ENCODE results near the gene VANGL2.
"Not testable (repeated sequence)": the region's sequence is repeated elsewhere in the genome, so short reads cannot be mapped to it uniquely, and the experiment has no call there.

The VANGL2 gene

DNA sequence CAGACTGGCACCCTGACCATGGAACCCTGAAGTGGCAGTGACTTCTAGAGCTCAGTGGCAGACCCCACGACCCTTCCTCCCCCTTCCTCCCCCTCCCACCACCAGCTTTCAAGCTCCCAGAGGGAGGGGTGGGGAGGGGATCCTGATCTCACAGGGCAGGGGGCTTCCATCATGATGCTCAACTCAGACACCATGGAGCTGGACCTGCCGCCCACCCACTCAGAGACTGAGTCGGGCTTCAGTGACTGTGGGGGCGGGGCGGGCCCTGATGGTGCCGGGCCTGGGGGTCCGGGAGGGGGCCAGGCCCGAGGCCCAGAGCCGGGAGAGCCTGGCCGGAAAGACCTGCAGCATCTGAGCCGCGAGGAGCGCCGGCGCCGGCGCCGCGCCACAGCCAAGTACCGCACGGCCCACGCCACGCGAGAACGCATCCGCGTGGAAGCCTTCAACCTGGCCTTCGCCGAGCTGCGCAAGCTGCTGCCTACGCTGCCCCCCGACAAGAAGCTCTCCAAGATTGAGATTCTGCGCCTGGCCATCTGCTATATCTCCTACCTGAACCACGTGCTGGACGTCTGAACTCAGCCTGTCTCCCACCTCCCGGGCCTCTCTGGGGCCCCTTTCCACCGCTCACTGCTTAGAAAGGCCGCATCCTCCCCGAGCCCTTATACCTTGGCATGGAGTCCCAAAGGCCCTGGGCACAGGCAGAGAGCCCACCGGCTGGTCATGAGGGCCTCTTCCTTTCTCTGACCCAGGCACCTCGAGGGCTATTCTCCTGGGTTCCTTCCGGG lies 29.6 kb upstream of the VANGL2 start:
- DNase-seq, result no peak

DNA sequence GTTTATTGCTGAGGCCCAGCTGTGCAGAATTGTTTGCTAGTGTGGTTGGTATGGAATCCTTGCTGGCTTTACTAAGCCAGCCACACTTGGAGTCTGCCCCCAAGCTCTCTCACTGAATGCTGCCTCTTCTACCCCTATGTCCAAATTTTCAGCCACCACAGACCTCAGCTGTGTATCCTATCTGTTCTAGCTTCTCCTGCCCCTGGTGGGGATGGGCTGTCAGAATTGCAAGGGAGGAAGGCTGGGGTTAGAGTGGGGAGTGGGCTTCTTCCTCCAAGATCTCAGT lies 29.1 kb upstream of the VANGL2 start:
- DNase-seq, result no peak

DNA sequence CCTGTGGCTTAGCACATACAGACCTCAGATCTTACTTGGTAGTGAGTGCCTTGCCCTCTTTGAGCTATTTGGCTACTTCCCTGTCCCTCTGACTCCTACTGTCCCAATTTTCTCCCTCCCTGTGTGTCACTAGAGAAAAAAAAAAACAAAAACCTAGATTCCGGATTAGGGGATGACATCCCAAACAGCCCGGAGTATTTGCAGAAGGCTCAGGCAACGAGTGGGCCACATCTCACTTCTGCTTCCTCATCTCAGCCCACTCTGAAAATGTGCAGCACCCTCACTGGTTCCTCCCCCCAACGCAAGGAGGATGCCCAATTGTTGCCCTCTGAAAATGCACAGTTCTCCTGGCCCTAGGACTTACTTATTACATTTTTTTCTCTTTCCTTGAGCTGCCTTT lies 28.6 kb upstream of the VANGL2 start:
- DNase-seq, result no peak

DNA sequence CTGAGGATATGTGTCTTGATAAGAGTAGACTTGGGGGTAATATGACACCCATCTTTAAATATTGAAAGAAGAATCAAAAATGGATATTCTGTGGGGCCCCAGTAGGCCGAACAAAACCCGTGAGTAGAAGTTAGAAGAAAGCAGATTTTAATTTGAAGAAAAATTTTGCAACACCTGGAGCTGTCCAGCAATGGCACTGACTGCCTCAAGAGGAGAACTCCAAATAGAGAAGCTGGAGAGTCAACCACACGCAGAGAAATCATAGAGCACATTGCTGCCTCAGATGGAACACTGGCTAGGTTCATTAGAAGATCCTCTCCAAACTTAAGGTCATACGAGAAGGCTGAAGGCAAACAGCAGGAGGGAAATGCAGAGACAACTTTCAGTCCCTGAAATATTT lies 26.7 kb upstream of the VANGL2 start:
- DNase-seq, result no peak

DNA sequence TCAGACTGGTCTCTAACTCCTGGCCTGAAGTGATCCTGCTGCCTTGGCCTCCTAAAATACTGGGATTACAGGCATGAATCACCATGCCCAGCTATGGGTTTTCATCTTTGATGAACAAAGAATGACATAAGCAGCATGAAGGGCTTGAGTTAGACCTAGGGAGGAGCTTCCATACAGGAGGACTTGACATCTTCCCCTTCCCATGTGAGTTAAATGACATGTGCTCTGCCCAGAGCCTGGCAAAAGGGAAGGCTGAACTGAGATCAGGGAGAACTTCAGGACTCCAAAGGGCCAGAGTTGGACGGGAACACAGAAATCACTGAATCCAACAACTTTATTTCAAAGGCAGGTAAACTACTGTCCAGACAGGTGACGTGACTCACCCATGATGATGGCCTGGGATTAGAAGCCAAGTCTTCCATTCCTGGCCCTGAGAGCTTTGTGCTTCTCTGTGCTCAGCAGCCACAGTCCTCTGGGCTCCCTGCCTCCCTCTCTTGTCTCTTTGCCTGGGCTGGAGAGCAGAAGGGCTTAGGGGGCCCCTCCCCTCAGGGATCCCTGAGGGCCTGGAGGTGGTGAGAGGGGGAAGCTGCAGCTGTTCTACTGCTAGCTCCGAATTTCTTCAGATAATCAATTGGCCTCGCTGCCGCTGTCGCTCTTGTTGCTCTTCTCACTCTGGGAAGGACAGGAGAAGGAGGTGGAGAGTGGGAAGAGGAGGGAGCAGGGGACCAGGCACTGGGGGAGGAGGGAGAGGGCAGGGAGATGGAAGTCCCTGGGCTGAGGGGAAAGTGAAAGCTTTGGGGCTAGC lies 25.9 kb upstream of the VANGL2 start:
- peak; percentile 9 for DNase-seq

DNA sequence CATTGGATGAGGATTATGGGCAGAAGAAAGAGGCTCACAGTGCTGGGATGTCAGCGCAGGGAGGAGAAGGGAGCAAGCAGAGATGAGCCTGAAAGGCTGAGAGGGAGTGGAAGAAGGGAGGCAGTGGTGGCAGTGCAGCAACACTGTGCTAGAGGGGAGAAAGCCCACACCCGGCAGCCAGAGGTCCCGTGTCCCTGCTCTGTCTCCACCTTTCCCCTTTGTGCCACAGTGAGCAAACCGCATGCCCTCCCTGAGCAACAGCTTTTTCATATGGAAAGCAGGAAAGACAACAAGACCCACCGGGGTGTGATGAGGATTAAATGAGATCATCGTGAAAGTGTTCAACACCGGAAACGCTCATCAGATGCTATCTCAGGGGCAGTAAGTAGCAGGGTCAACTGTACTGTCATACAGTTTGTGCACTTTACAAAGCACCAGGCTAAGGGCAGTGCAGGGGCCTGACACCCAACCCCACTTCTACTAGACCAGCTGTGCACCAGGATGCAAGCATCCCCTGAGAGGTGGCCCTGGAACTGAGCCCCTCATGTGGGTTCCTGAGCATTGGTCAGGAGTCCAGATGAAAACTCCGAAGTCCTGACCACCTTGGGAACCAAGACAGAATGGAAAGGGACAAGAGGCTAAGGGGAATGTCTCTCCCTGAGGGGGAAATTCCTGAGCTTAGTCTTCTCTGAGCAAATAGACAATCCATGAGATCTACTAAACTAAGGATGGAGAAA lies 24.4 kb upstream of the VANGL2 start:
- peak; percentile 84 for DNase-seq

DNA sequence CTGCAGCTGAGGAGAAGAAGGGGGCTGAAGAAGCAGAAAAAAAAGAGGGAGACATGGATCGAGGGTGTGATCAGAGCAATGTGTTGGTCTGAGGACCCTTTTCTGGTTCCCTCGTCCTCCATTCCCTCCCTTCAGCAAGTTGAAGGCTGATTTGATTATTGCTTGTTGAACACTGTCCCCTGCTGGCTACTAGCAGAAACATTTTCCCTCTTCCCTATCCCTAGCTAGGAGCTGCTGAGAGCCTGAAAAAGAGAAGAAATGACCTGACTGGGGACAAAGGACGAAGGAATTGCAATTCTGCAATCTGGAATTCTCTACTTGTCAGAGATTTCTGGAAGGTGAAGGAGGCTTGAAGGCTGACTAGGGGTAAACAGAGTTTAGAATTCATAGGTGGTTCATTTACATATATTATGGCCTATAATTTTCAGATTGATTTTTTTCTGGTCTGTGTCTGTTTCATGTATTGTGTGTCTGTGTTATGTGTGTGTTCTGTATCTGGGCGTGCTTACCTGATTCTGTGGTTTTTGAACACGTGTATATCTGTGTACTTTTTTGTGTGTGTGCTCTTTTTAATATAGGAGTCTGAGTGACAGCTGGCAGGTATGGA lies 23.7 kb upstream of the VANGL2 start:
- peak; percentile 73 for DNase-seq

DNA sequence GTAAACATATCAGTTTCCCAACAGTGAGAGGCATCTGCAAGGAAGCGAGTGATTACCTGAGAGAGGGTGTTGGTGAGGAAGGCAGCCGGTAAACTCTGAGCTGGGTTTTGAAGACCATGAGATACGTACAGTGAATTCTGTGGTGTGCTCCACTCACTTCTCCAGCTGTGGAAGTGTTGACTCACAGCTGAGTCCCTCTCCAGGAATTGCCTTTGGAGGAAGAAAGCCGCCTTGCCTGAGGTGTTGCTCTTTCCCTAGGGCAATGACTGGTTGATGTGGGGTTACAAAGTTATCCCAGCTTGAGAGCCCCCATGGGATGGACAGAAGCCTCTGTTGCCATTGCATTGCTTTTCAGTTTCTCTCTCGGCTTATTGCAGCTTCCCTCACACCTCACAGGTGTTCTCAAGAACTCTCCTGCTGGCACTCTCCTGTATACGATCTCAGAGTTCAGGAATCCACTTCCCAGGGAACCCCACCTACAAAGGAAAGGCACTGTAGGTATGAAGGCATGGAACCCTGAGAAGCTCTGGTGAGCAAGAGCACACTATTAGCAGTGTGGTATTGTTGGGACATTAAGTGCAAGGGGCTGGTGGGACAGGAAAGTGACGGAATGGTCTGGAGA lies 22.7 kb upstream of the VANGL2 start:
- DNase-seq, result peak; percentile 77

DNA sequence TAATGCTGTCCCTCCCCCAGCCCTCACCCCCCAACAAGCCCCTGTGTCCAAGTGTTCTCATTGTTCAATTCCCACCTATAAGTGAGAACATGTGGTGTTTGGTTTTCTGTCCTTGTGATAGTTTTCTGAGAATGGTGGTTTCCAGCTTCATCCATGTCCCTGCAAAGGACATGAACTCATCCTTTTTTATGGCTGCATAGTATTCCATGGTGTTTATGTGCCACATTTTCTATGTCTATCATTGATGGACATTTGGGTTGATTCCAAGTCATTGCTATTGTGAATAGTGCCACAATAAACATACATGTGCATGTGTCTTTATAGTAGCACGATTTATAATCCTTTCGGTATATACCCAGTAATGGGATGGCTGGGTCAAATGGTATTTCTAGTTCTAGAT lies 15.6 kb upstream of the VANGL2 start:
- DNase-seq, result not testable (repeated sequence)

DNA sequence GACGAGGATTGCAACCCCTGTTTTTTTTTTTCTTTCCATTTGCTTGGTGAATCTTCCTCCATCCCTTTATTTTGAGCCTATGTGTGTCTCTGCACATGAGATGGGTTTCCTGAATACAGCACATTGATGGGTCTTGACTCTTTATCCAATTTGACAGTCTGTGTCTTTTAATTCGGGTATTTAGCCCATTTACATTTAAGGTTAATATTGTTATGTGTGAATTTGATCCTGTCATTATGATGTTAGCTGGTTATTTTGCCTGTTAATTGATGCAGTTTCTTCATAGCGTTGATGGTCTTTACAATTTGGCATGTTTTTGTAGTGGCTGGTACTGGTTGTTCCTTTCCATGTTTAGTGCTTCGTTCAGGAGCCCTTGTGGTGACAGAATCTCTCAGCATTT lies 12.0 kb upstream of the VANGL2 start:
- DNase-seq, result not testable (repeated sequence)

DNA sequence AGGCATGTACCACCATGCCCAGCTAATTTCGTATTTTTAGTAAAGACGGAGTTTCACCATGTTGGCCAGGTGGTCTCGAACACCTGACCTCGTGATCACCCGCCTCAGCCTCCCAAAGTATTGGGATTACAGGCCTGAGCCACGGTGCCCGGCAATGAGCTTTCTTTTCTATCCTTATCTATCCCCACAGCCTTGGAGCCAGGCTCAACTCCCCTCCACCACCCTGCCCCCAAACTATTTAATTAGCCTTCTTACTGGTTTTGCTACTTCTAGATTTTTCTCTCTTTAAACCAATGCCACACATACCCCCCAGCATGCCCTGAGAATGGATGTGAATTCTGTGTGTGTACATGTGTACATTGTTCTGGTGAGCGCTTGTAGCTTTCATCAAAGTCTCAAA lies 5.7 kb upstream of the VANGL2 start:
- no peak for DNase-seq

DNA sequence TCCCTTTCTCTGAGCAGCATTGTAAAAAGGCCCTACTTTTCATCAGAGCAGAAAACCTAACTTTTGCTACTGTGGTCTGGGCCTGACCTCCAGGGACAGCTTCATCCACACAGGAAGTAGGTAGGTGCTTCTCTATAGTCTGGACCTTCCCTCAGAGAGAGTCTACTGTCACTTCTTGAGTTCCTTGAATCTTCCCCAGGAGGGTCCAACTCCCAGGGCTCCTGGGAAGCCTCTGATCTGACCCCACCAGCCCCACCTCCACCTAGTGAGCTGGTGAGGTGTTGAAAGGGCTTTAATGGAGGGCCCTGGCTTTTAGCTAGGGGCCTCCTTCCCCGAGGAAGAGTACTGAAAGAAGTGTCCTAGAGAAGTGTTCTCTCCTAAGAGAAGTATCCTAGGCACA lies 2.7 kb upstream of the VANGL2 start:
- no peak for DNase-seq

DNA sequence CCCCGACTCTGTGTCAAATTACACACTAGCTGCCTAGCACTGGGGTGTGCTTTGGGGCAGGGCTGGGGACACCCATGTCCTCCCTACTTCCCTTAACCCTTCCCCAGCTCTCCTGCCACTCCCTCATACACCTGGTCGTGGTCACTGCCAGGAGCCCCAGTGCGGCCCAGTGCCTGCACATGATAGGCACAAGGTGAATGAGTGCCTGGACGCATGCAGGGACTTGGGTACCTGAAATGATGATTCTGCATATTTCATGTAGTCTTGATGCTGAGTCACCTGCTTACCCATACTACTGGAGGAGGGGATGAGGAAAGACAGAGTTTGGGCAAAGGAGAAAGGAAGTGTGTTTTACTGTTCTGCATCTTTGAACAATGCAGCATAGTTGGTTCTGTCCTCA lies 1.5 kb upstream of the VANGL2 start:
- DNase-seq, result no peak

DNA sequence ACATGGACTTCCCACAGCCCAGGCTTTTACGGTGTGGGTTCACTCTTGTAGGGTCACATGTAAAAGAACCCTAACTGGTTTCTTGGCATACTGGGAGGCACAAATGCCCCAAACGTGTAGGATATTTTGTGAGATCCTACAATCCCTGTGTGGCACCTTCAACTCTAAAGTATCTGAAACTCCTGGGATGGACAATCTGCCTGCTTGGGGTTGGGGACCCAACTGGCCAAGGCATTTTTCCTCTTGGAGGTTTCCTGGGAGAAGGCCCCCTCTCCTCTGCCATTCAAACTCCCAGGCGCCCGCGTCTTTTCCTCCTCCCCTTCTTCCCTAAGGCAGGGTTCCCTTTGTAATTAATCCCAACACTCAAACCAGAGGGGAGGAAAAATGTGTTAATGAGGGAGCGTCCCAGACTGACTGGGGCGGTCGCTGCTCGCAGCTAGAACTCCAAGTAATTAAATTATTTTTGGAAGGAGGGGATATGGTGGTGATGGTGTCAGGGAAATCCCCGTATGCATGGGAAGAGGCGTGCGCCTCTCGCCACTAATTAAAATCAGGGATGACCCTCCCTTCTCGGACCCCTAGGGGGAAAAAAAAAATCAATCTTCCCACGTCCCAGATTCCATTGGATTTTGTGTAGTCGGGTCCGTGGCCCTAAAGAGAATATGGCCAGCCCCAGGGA lies 681 bp upstream of the VANGL2 start:
- no peak for DNase-seq

DNA sequence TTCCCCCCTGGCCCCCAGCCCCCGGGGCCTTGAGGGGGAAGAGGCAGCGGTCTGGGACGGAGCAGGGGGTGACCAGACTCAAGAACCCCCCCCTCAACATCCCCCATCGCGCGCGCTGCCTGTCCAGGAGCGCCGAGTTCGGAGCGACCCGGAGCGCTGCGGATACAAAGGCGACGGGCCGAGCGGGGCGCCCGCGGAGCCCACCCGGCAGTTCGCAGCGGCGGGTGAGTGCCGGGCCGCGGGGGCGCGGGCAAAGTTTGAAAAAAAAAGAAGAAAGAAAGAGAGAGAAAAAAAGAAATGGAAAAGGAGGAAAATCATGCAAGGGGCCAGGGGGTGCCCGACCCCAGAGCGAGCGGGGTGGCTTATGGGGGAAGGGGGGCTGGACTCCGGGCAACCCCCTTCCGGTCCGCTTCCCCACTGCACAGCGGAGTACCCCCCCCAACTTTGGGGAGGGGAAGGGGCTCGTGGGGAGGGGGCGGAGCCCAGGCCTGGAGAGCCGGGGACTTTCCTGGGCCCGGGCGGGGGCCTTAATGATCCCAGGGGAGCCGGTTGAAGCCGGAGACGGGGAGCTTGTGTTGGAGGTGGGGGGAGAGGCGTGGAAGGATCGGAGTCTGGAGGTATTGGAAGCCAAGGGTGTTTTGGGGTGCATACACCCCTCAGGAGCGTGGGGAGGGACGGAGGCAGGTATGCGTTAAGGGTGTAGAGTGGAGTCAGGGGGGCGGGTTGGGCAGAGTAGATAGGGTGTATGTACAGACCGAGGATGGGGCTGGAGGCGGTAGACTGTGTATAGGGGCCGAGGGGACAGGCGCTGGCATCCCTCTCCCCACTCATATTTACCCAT lies 502 bp downstream of the VANGL2 start:
- no peak for DNase-seq

DNA sequence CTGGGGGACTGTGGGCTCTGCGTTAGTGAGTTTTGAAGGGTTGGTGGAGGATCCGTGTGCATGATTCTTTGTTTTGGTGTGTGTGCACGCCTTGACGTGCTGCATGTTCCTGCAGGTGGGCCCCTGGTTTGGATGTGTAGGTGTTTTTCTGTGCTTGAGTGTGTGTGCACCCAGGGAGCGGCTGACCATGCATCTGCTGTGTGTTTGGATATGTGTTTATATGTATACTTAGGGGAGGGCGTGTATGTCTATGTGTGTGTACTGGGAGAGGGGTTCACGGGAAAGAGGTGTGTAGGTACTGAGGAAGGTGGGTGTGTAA lies 1.1 kb downstream of the VANGL2 start:
- no peak for DNase-seq

DNA sequence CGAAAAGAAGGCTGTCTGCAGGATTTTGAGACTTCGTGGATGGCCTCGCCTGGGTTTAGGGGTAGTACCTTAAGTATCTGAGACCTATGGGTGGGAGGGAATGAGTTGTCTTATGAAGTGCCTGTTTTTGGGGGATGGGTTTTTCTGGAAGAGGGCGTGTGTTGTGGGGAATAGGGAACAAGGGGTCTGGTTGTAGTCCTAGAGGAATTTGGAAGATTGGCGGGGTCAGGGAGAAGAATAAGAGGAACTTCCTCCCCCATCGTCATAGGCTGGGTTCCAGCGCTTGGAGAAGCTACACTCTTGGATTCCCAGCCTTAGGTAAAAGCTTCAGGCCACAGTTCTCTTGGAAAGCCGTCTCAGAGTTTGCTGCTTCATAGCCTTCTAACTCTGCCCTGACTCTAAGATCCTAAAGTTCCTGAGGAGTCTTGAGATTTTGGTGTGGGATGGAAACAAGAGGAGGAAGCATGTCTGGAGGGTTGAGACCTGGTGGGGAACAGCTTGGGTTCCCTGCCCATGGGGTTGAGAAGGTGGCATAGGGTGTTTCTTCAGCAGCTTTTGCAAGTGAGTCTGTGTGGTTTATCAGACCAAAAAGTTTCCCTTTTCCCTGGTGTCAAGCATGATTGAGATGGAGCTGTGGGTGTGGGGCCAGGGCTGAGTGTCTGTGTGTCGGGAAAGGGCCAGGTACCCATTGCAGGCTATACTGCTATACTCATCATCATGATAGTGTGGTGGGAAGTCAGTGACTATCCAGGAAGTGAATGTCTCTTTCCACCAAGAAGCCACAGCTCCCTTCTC lies 1.8 kb downstream of the VANGL2 start:
- DNase-seq, result no peak

DNA sequence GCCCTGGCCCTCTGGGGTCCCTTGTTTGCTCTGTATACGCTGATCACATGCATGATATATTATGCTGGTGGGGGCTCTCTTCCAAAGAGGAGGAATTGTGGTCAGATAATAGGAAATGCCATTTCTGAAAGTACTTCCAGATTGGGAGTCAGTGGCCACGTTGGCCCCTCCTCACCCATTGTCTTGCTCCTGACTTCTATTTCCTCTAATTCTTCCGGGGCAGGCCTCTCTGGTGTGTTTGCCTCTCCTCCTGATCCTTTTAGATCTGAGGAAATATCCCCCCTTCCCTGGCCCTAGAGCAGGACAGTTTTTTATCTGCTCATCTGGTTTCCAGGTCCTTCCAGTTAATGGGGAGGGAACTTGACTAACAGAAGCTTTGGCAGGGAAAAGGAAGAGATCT lies 2.9 kb downstream of the VANGL2 start:
- DNase-seq, result no peak

DNA sequence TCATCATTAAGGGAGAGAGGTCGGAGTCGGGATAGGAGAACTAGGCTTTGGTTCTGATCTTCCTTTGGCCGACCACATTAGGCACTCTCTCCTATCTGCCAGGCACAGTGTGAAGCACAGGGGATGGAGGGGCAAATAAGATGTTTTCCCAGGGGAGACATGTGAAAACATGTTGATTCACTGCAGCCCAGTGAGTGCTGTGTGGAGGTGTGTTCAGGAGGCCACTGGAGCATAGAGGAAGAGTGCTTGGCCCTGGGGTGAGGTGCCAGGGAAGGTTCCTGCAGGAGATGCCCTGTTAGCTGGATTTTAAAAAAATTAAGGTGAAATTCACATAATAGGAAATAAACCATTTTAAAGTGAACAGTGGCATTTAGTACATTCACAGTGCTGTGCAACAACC lies 3.7 kb downstream of the VANGL2 start:
- DNase-seq, result no peak

DNA sequence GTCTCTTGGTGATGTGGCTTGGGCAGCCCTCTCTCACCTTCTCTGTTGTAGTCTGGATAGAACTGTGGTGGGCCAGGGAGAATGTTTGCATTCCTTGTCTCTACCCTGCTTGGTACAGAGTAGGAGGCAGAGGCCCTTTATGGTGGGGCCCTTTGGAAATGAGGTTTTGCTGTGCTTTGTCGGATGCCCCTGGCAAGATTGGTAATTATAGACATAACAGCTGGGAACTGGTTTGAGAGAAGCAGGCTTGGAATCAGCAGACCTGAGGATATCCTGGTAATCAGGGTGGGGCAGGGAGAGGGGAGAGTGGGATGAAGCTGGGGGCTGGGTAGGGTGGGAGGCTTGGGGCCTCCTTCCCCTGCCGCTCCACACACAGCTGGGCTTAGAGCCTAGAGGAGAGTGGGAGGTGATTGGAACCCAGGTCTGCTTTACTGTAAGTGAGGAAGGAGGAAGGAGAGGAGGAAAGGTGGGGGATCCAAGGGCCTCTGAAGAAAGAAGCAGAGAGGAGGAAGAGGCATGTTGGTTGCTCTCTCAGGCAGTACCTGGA lies 5.0 kb downstream of the VANGL2 start:
- no peak for DNase-seq

Data from EL (cell line).